Osteocyte (in vitro differentiated cells): ENCODE measurements around the gene RHOBTB3. TPM values are rescaled to one million over a fixed set of nuclear protein-coding genes. Genes with fewer than 3 reads are reported as not detected.
"Not testable (repeated sequence)": the region's sequence is repeated elsewhere in the genome, so short reads cannot be mapped to it uniquely, and the experiment has no call there.

Experiments used
- DNase-seq: peaks from one replicate; pipeline ENCODE4 v3.0.0; 2021; ENCODE audit warnings: mixed read lengths; ENCODE audit not compliant: unreplicated experiment; ENCODE audit errors: extremely low spot score
- H3K27ac Mint-ChIP-seq: one replicate; pipeline ENCODE4 v1.8.0; 2021; ENCODE audit warnings: mild to moderate bottlenecking, mixed read lengths; ENCODE audit not compliant: unreplicated experiment
- H3K27me3 Mint-ChIP-seq: one replicate; pipeline ENCODE4 v1.8.0; 2021; ENCODE audit warnings: mixed read lengths; ENCODE audit not compliant: unreplicated experiment
- H3K36me3 Mint-ChIP-seq: one replicate; pipeline ENCODE4 v1.8.0; 2021; ENCODE audit warnings: mixed read lengths; ENCODE audit not compliant: unreplicated experiment
- H3K4me1 Mint-ChIP-seq: one replicate; pipeline ENCODE4 v1.8.0; 2021; ENCODE audit warnings: mixed read lengths; ENCODE audit not compliant: unreplicated experiment
- H3K4me3 Mint-ChIP-seq: one replicate; pipeline ENCODE4 v1.8.0; 2021; ENCODE audit warnings: mild to moderate bottlenecking, moderate library complexity, mixed read lengths; ENCODE audit not compliant: unreplicated experiment
- H3K9me3 Mint-ChIP-seq: one replicate; pipeline ENCODE4 v1.8.0; 2021; ENCODE audit warnings: mixed read lengths; ENCODE audit not compliant: unreplicated experiment
- total RNA-seq: library from RNA; stranded (reverse); gene quantifications from 2 replicates; pipeline ENCODE4 v1.2.1, GENCODE V29; 2021
- TF ChIP-seq, protein P1 (sequence below): fragments of 200-600 bp; sonication (generic); IDR thresholded peaks from 2 replicates; pipeline ENCODE4 v1.5.0; 2021; ENCODE audit warnings: antibody characterized with exemption, mild to moderate bottlenecking, moderate library complexity

RHOBTB3 gene
- total RNA-seq, 1 donor from 2014 or later: 190 TPM

DNA sequence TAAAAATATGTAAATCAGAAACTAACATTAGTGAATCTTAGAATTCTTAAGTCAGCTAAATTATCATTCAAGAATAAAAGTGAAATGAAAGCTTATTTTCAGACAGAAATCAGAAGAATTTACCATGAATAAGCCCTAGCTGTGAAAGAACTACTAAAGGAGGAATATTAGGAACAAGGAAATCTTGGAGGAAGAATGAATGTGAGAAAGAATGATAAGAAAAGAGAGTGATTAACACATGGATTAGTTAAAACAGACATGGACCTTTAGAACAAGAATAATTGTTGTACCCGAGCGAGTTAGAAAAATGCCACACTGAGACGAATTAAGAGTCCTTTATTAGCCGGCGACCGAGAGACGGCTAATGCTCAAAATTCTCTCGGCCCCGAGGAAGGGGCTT, 24.1 kb upstream of the RHOBTB3 start:
- Mint-ChIP-seq H3K4me1 (peaks cover 34% of the 10 kb centered on the region), H3K36me3 (peaks cover 5% of the 10 kb centered on the region), H3K27ac (peak overlapping the region; percentile 9), H3K9me3 (no peaks in the 10 kb centered on the region), H3K27me3 (no peaks in the 10 kb centered on the region), H3K4me3 (no peak overlapping the region)
- no peak for DNase-seq
- TF ChIP-seq, protein P1, sequence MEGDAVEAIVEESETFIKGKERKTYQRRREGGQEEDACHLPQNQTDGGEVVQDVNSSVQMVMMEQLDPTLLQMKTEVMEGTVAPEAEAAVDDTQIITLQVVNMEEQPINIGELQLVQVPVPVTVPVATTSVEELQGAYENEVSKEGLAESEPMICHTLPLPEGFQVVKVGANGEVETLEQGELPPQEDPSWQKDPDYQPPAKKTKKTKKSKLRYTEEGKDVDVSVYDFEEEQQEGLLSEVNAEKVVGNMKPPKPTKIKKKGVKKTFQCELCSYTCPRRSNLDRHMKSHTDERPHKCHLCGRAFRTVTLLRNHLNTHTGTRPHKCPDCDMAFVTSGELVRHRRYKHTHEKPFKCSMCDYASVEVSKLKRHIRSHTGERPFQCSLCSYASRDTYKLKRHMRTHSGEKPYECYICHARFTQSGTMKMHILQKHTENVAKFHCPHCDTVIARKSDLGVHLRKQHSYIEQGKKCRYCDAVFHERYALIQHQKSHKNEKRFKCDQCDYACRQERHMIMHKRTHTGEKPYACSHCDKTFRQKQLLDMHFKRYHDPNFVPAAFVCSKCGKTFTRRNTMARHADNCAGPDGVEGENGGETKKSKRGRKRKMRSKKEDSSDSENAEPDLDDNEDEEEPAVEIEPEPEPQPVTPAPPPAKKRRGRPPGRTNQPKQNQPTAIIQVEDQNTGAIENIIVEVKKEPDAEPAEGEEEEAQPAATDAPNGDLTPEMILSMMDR: no peak

DNA sequence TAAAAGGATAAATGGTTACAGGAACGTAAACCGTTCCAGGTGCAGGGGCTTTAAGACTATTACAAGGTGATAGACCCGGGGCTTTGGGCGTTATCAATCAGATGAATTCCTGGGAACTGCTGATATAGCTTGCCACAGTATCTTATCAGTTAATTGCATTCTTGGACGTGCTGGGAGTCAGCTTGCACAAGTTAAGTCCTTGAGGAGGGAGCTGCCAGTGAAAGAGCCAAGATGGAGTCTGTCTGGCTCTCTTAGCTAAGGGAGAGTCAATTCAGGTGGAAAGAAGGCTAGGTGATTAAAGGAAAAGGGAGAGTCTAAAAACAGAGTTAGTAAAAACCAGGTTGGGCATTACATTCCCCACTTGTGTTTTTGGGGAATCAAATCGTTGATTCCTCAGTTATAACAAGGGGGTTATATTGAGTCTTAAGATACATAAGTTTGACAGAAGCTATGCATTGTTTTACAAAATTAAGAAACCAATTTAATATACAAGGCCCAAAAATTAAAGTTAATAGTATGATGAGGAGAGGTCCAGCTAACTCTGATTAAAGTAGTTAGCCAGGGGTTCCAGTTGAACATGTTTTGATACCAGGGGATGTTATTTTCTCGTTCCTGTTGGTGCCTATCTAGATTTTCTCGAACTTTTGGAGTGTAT, 23.5 kb upstream of the RHOBTB3 start:
- not testable (repeated sequence) for H3K27ac Mint-ChIP-seq, H3K9me3 Mint-ChIP-seq, DNase-seq, H3K36me3 Mint-ChIP-seq, H3K4me3 Mint-ChIP-seq, H3K27me3 Mint-ChIP-seq
- H3K4me1 Mint-ChIP-seq: peaks cover 39% of the 10 kb centered on the region

DNA sequence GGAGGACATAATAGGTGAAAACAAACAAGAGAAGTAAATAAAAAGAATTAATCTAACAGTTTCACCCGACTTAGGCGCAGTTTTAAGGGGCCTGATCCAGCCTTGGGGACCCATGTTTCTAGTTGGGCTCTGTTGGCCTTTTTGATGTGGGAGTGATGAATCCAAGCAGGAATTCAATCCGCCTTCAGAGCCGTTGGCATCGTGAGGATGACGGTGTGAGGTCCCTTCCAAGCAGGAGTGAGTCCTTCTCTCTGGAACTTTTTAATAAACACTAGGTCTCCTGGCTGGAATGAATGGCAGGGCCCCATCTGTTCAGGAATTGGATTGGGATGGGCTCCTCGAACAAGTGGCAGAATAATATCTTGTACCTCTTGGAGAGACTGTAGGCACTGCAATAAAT, 22.3 kb upstream of the RHOBTB3 start:
- H3K36me3 Mint-ChIP-seq: peaks cover 5% of the 10 kb centered on the region
- TF ChIP-seq, protein P1: no peak
- peaks cover 39% of the 10 kb centered on the region for H3K4me1 Mint-ChIP-seq
- no peak overlapping the region for H3K4me3 Mint-ChIP-seq
- H3K9me3 Mint-ChIP-seq: no peaks in the 10 kb centered on the region
- no peaks in the 10 kb centered on the region for H3K27me3 Mint-ChIP-seq
- H3K27ac Mint-ChIP-seq: no peak overlapping the region
- DNase-seq: no peak

DNA sequence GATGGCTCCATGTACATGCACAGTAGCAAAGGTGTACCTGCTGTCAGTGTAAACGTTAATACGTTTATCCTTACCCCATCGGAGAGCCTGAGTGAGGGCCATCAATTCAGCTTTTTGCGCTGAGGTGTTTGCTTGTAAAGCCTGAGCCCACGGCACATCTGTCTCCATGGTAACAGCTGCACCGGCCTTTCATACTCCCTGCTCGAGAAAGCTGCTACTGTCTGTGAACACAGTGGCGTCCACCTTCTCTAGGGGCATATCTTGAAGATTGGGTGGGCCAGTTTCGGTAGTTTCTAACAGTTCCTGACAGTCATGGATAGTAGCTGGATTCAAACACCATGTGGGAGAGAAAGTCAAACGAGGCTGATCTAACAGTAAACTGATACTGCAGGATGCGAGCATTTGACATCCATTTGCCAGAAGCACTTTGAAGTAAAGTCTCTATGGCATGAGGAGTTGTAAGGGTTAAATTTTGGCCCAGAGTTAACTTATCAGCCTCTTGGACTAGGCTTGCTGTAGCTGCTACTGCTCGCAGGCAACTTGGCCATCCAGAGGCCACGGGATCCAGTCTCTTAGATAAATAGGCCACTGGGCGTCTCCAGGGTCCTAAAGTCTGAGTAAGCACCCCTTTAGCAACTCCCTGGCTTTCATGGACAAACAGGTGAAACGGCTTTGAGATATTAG, 21.0 kb upstream of the RHOBTB3 start:
- DNase-seq: no peak
- no peak overlapping the region for H3K4me3 Mint-ChIP-seq
- H3K27ac Mint-ChIP-seq: no peak overlapping the region

DNA sequence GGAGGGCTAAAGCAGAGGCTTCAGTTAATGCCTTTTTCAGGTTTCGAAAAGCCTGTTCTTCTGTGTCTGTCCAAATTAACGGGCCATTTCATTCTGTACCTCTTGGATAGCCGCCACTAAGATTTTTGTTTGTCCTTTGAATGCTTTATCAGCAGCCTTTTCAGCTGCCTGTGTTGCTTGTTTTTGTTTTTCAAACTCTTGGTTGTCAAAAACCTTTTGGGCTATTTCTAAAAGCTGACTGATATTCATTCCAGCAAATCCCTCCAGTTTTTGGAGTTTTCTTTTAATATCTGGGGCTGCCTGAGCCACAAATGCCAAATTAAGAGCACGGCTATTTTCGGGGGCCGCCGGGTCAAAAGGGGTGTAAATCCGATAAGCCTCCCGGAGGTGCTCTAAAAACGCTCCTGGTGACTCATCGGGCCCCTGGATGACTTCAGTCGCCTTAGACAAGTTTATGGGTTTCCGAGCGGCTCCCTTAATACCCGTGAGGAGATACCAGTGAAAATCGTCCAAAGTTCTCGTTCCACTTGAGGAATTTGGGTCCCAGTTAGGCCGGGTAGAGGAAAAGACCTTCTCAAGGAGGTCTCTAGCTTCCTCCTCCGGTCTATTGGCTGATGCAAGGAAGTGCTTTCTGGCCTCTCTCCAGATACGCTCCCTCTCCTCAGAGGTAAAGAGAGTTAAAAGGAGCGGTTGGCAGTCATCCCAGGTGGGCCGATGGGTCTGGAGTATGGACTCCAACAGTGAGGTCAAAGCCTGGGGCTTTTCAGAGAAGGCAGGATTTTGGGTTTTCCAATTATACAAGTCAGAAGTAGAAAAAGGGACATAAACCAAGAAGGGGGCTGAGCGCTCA, 20.3 kb upstream of the RHOBTB3 start:
- H3K36me3 Mint-ChIP-seq: peaks cover 15% of the 10 kb centered on the region
- H3K27me3 Mint-ChIP-seq, H3K4me3 Mint-ChIP-seq, DNase-seq, H3K27ac Mint-ChIP-seq, H3K9me3 Mint-ChIP-seq: not testable (repeated sequence)
- peaks cover 46% of the 10 kb centered on the region for H3K4me1 Mint-ChIP-seq

More for the DNA sequence above, 21.0 kb upstream of the RHOBTB3 start:
- H3K27me3 Mint-ChIP-seq: no peaks in the 10 kb centered on the region
- peaks cover 9% of the 10 kb centered on the region for H3K36me3 Mint-ChIP-seq
- H3K9me3 Mint-ChIP-seq: no peaks in the 10 kb centered on the region
- TF ChIP-seq, protein P1: no peak
- H3K4me1 Mint-ChIP-seq: peaks cover 41% of the 10 kb centered on the region
